Large intestine (tissue), 3 donors: Measurements from ENCODE around the gene NFATC1. TPM values are rescaled to one million over a fixed set of nuclear protein-coding genes. Genes with fewer than 3 reads are reported as not detected.
"Not testable (repeated sequence)": the region's sequence is repeated elsewhere in the genome, so short reads cannot be mapped to it uniquely, and the experiment has no call there.

ENCODE experiments used
- DNase-seq, 2 donors: peaks; one replicate each; pipeline versions ENCODE4 v3.0.0 to v3.0.0-alpha.2; 2013
- H3K27ac ChIP-seq: one replicate; pipeline ENCODE4 v1.5.1; 2013; ENCODE audit warnings: low read length
- H3K27me3 ChIP-seq: 2 replicates; pipeline ENCODE4 v1.6.1; 2013; ENCODE audit warnings: low read length; ENCODE audit not compliant: control insufficient read depth, insufficient read depth
- H3K36me3 ChIP-seq: 2 replicates; pipeline ENCODE4 v1.6.1; 2013; ENCODE audit warnings: low read length; ENCODE audit not compliant: control insufficient read depth, insufficient read depth
- H3K4me1 ChIP-seq: one replicate; pipeline ENCODE4 v1.6.1; 2013; ENCODE audit warnings: low read length; ENCODE audit not compliant: control insufficient read depth, insufficient read depth
- H3K4me3 ChIP-seq: one replicate; pipeline ENCODE4 v1.5.1; 2013; ENCODE audit warnings: low read length
- H3K9me3 ChIP-seq: one replicate; pipeline ENCODE4 v1.6.1; 2013; ENCODE audit warnings: mild to moderate bottlenecking, low read depth, low read length, moderate library complexity; ENCODE audit not compliant: control insufficient read depth
- WGBS: methylation state at CpG from one replicate; pipeline ENCODE4 v1.1.5; 2013; ENCODE audit warnings: low lambda C conversion rate; ENCODE audit not compliant: insufficient coverage; 5-methylcytosine and 5-hydroxymethylcytosine counted together
- polyA plus RNA-seq: library from polyadenylated mRNA; unstranded; fragments of 120-200 nt; gene quantifications from one replicate; pipeline ENCODE4 v1.2.1, GENCODE V29; 2013

The NFATC1 gene
- polyA plus RNA-seq, 1 donor: 6.9 TPM

GRCh38 chr18:79374408-79375171 lies 21.1 kb upstream of the NFATC1 start:
- no peaks in the 10 kb centered on the region for H3K9me3 ChIP-seq

DNA sequence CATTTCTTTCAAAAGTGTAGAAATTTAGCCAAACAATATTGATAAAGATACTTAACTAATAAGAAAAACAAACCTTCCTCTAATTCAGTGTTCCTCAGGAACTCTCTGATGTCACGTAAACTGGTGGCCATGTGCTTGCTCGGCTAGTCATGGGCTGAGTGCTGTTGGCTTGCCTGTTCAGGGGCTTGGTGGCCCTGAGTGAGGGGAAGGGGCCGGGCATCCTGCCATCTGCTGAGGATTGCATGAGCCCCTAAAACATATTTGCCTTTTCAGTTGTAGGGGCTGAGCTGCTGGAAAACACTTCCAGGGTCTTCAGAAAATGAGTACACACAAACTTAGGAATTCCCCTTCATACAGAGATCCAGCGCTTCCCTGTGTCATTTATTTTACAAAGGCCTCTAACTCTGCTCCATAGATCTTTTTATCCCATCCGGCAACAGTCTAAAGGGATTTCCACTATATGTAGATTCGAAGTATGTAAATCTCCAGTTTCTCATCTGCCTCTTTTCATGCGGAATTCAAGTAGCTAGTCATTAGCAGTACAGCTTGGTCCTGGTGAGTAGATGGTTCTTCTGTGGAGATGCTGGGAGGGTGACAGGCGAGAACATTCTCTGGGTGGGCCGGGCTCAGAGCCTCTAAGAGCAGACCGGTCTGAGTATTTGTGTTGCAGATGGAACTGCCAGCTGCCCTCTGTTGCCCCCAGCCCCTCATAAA lies 20.1 kb upstream of the NFATC1 start:
- Histone ChIP-seq H3K4me1 (no peaks in the 10 kb centered on the region), H3K27ac (no peak overlapping the region), H3K36me3 (peaks cover 28% of the 10 kb centered on the region), H3K4me3 (no peak overlapping the region), H3K9me3 (no peaks in the 10 kb centered on the region), H3K27me3 (no peaks in the 10 kb centered on the region)
- 100% methylated on average over 1 of the region's 10 CpGs for WGBS
- no peak for DNase-seq

More at GRCh38 chr18:79374408-79375171, 21.1 kb upstream of the NFATC1 start:
- Histone ChIP-seq H3K4me1 (no peaks in the 10 kb centered on the region), H3K27ac (no peak overlapping the region), H3K36me3 (peaks cover 27% of the 10 kb centered on the region), H3K4me3 (no peak overlapping the region), H3K27me3 (no peaks in the 10 kb centered on the region)
- WGBS: no CpG with 5 or more reads among the region's 32 CpGs
- no peak for DNase-seq

- peaks cover 28% of the 10 kb centered on the region for H3K36me3 ChIP-seq
- not testable (repeated sequence) for H3K27ac ChIP-seq, H3K4me3 ChIP-seq, H3K4me1 ChIP-seq, H3K27me3 ChIP-seq, DNase-seq, H3K9me3 ChIP-seq
- no CpG with 5 or more reads among the region's 12 CpGs for WGBS
Measured at GRCh38 chr18:79376661-79377060, 19.1 kb upstream of the NFATC1 start.

- H3K4me1 ChIP-seq: no peaks in the 10 kb centered on the region
- WGBS: 100% methylated on average over 1 of the region's 19 CpGs
- no peaks in the 10 kb centered on the region for H3K27me3 ChIP-seq
- H3K36me3 ChIP-seq: peaks cover 28% of the 10 kb centered on the region
- DNase-seq: no peak
- no peaks in the 10 kb centered on the region for H3K9me3 ChIP-seq
- H3K4me3 ChIP-seq: no peak overlapping the region
- no peak overlapping the region for H3K27ac ChIP-seq
Measured at GRCh38 chr18:79377187-79377891, 18.4 kb upstream of the NFATC1 start.

DNA sequence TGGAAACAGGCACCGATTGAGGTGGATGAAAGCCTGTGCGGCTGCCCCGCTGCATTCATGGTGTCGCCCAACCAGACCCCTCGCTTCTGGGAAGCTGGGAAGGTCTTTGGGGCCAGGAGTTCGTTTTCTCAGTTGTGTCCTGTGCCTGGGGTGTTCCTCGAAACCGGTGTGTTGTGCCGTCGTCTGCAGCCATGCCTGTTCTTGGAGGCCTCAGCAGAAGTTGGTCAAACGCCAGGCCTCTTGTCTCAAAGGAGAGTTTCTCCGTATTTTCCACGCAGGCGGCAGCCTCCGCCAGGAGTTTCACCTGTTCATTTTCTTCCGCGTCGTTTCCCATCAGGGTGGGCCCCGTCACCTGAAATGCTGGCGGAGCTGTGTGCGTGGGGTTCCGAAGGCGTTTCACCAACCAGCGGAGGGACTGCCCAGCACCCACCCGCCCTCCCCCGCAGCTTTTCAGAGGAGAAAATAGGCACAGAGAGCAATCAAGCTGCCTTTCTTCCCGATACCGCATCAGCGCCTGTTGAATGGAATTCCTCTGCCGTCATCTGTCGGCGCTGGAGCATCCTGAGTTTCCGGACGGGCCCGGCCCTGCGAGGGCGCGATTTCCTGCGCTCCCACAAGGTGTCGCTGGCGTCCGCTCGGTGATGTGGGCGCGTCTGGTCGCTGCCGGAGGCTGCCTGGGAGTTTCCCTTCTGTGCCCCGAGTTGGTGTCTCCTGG lies 17.0 kb upstream of the NFATC1 start:
- peak; percentile 71 for DNase-seq
- Histone ChIP-seq H3K27ac (no peak overlapping the region), H3K27me3 (no peaks in the 10 kb centered on the region), H3K9me3 (no peaks in the 10 kb centered on the region), H3K4me1 (no peaks in the 10 kb centered on the region), H3K4me3 (no peak overlapping the region), H3K36me3 (peaks cover 26% of the 10 kb centered on the region)
- WGBS: no CpG with 5 or more reads among the region's 48 CpGs

DNA sequence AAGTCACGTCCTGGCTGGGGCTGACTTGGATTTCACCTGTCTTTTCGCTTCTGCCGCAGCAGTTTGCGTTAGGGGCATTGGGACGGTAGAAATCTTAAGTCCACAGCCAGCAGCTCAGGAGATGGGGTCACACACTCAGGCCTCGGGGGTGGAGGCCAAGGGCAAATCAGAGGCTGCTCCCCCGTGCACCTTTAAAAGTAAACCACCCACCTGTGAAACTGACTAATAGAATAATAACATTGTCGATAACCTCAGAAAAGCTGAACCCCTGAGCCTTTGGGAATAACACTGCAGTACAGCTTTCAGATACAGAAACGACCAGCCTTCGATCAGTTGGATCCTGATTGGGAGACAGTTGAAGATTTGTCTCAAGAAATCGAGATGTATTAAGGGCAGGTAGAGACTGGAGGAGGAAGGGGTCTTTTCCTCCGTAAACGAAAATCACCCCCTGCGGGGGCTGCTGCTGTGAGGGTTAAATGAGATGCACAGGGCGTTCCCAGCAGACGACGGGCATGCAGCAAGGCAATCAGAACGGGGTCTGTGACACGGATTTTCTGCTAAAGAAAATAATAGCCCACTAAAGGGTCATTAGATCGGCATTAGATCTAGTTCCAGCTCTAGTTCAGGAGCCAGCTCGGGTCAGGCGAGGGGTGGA lies 16.4 kb upstream of the NFATC1 start:
- no peak overlapping the region for H3K27ac ChIP-seq
- no peaks in the 10 kb centered on the region for H3K9me3 ChIP-seq
- 60% methylated on average over 3 of the region's 22 CpGs for WGBS
- H3K4me1 ChIP-seq: no peaks in the 10 kb centered on the region
- H3K36me3 ChIP-seq: peaks cover 26% of the 10 kb centered on the region
- no peak for DNase-seq
- H3K27me3 ChIP-seq: no peaks in the 10 kb centered on the region
- H3K4me3 ChIP-seq: no peak overlapping the region

- Histone ChIP-seq H3K27me3 (no peaks in the 10 kb centered on the region), H3K36me3 (peaks cover 22% of the 10 kb centered on the region), H3K4me3 (no peak overlapping the region), H3K27ac (no peak overlapping the region), H3K9me3 (no peaks in the 10 kb centered on the region), H3K4me1 (no peaks in the 10 kb centered on the region)
- no peak for DNase-seq
- WGBS: no CpG with 5 or more reads among the region's 40 CpGs
Measured at GRCh38 chr18:79379931-79380815, 15.6 kb upstream of the NFATC1 start.

DNA sequence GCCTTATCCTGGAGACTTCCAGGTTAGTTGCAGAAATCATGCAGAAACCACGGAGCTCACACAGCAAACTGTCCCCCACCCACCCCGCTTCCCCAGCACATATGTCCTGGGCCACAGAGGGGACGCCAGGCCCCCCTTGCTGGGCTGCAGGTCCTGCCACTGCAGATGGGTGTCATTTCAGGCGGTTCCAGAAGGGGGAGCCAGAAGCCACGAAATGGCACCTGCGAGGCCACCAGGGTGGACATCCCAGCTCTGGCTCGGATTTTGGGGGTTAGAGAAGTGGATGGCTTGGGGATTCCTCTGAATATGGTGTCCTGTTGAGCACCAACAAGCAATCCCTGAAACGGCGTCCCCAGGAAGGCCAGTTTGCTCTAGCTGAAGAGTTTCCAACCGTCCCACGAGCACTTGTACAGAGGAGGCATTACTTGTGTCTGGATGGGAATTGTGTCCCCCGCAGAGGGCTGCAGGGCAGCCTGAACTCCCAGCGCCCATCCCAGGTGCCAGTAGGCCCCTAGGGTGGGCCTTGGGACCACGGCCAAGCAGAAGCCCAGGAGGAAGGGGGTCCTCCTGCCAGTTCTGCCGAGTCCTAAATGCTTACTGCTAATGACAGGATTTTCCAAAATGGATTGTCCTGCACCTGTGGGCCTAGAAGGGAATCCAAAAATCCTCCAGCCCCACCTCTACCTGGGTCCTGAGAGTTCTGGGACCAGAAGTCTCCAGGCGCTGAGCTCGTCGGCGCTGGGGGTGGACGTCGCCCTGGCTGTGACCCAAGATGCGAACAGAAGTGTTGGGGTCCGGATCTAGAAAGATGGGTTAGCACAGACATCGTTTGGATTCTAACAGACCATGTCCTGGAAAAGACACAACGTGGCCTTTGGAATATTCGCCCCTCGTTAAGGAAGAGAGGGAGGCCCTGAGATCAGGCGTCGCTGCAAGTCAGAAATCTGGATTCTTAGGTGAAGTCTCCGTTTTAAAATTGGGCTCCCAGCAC lies 14.6 kb upstream of the NFATC1 start:
- WGBS: no CpG with 5 or more reads among the region's 30 CpGs
- DNase-seq: no peak

More for the DNA sequence above, 14.6 kb upstream of the NFATC1 start:
- peaks cover 5% of the 10 kb centered on the region for H3K27me3 ChIP-seq
- H3K36me3 ChIP-seq: peaks cover 20% of the 10 kb centered on the region
- H3K9me3 ChIP-seq: no peaks in the 10 kb centered on the region
- no peak overlapping the region for H3K4me3 ChIP-seq
- no peaks in the 10 kb centered on the region for H3K4me1 ChIP-seq
- no peak overlapping the region for H3K27ac ChIP-seq
